HG03196 (cell line): ENCODE measurements around the gene SH3PXD2A.
"Not testable (repeated sequence)": the region's sequence is repeated elsewhere in the genome, so short reads cannot be mapped to it uniquely, and the experiment has no call there.

Source experiments
- ATAC-seq: cut with Tn5 transposase; IDR thresholded peaks from one replicate; pipeline ENCODE4 v1.9.1; 2021; ENCODE audit not compliant: unreplicated experiment

Gene SH3PXD2A

GRCh38 chr10:103752680-103753248, 102.6 kb downstream of the SH3PXD2A start:
- no peak for ATAC-seq

DNA sequence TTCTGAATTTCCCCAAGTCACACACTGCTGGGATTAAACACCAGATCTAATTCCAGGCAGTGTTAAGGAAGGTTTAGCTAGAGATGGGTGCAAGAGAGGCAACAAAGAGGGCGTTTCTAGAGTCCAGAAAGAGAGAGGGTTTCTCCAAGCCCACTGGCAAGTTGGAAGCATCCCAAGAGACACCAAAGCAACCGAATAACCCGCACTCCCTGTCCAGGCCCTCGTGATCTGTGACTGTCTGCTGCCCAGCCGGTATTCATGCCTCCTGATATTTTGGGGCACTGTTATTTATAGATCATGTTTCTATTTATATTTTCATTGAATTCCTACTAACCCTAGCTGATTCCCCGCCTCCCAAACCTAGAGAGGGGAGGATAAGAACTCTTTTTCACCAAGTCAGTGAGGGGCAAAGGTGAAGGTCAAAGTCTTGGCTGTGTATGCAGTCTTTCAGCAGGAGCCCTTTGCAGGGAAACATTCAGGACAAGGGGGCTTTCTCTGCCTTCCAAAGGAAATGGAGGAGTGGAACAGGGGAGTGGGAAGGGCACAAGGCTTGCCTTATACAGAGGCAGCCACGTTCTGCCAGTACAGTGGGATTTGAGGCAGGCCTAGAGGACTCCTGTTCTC, 103.6 kb downstream of the SH3PXD2A start:
- ATAC-seq, result no peak

DNA sequence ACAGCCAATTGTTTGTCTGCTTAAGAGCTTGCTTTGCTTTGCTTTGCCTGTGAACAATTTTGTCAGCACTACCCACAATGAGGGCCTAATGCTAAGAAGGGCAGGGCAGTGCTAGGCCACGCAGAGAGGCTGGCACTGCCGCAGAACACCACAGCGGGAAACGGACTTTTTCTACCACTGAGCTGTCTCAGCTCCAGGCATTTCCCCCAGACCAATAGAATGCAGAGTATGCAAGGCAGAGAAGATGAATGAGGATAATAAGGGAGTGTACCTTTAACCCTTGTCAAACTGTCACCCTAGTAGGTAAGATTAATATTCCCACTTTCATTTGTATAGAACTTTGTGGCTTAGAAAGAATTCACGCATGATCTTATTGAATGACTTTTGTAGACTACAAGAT, 104.5 kb downstream of the SH3PXD2A start:
- ATAC-seq, result no peak

GRCh38 chr10:103749779-103750178, 105.6 kb downstream of the SH3PXD2A start:
- ATAC-seq, result no peak

GRCh38 chr10:103748020-103748419, 107.4 kb downstream of the SH3PXD2A start:
- no peak for ATAC-seq

DNA sequence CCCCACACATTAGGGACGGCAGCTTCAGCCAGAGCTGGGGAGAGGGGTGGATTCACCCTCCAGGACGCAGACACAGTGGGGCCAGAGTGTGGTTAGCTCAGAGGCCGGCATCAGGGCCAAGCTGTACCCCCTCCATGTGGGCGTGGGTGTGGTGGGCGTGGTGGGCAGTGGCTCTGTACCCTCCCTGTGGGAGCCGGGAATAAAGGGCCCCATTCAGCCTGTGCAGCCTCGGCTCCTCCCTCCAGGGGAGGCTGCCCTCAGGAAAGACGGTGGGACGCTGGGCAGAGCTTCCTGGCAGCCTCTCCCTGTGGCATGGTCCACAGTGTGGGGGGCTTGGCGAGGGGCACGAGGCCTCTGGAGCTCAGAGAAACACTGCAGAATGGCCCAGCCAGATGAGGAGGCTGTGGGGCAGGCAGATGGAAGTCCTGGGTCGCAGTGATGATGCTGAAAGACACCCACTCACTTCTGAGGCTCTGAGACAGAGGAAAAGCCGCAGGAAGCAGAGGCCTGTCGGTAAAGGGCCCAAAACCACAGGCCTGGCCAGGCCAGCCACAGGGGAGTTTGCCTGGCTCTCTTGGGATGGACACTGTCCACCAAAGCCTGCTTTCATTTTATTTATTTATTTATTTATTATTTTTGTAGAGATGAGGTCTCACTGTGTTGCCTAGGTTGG, 108.0 kb downstream of the SH3PXD2A start:
- ATAC-seq, result no peak

- no peak for ATAC-seq
Measured at GRCh38 chr10:103746598-103746997, 108.8 kb downstream of the SH3PXD2A start.

DNA sequence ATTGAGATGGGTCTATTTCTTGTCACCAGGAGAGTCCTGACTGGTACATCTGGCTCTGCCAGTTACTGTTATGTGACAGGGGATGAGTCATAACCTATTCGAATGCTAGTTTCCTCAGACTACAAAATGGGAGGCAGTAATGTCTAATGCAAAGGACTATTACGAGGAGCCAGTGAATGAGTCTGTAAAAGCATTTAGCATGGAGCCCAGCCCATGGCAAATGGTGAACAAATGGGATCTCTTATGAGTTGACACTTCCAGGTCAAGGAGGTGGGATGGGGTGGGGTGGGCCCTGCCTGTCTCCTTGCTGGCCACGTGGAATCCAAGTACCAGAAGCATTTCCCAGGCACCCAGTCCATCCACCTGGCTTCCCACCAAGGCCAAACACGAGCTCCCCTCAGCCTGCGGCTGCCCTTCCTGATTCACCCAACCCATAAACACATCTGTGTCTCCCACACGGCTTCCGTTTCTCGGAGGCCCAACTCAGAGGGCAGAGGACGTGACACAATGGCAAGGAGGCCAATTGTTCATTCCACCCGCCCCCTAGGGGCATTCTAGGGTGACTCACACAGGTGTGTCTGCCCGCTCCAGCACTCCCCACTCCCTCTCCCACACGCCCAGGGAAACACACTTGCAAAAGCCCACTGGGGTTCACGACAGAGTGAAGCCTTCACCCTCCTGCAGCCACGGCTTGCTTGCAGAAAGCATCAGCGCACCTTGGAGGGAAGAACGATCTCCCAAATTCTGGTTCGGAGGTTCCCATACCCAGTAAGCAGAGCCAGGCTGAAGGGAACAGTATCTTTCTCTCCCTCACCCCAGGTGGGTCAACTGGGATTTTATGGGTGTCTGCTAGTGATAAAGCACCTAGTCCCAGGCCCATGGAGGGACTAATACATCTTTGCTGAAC, 109.8 kb downstream of the SH3PXD2A start:
- ATAC-seq, result no peak

DNA sequence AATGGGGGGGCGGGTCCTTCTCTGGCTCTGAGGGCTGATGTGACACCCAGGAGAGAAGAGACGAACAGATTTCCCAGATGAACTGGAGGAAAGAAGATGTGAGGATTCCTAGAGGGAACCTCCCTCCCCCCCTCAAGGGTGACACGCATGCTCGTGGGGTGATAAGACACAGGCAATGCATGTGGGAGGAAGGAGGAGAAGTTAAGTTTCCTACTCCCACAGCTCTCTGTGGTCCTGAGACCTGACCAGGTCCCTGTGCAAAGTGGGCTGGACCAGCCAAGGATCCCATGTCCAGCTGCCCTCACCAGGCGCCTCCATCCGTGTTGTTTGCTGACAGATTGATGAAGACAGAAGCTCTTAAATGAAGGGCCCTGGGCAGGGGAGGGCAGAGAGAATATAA, 112.6 kb downstream of the SH3PXD2A start:
- no peak for ATAC-seq

- no peak for ATAC-seq
Measured at GRCh38 chr10:103740611-103741010, 114.8 kb downstream of the SH3PXD2A start.

- no peak for ATAC-seq
Measured at GRCh38 chr10:103739039-103739764, 116.2 kb downstream of the SH3PXD2A start.

DNA sequence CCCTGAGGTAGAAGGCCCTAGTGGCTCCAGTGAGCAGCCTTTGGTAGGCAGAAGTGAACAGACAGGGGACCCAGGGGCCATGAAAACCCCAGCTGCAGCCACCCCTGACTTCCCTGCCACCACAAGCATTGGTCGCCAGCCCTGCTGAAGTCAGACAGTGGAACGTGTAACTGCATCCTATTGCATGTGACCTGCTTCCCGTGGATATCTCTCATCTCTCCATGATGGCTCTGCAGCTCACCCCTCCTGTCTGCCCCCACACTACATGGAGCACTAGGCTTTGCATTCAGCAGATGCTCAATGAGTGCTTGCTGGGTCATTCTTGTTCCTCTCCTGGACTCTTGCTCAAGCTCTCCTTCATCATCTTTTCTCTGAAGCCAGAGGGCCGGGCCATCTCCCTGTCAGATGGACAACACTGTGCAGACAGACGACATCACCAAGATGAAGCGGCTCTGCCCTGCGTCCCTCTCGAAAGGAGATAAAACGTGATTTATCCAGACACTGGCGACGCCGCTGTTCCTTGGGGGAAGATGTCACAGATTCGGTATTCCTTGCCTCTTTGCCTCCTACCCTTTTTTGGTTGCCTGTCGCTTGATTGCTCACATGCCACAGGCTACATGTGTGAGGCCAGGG, 117.5 kb downstream of the SH3PXD2A start:
- ATAC-seq, result no peak

DNA sequence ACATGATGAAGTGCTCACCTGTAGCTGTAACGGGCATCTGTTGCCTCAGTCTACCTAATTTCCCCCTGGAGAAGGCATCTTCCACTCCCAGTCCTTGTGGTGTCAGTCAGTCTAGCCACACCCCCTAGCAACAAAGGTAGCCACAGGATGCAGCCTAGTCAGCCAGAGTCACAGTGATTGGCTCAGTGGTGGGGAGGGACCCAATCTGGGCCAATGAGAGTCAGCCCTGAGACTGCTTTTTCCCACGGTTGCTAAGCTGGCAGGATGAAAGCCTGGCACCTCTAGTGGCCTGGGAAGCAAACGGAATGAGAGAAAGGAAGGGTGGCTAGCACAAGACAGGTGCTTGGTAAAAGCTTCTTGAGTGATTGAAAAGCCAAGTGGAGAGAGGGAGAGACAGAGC, 118.6 kb downstream of the SH3PXD2A start:
- no peak for ATAC-seq

DNA sequence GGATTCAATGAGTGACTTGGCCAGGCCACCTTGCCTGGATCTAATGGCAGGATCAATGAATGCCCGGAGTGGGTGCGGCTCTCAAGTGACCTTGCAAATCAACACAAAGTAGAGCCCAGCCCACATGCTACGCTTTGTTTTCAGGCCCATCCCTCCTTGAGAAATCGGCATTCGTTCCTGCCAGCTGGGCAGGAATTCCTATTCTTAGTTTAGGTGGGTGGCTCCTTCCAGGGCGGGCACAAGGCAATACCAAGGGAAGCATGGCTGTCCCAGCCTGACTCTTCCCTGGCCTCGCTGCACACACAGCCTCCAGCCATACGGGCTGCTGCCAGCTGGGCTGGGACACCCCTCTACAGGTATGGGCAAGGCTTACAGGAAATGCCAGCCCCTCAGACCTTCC, 119.3 kb downstream of the SH3PXD2A start:
- ATAC-seq, result no peak

- ATAC-seq, result no peak
Measured at GRCh38 chr10:103734731-103735130, 120.6 kb downstream of the SH3PXD2A start.

- ATAC-seq, result no peak
Measured at GRCh38 chr10:103733045-103733419, 122.3 kb downstream of the SH3PXD2A start.

DNA sequence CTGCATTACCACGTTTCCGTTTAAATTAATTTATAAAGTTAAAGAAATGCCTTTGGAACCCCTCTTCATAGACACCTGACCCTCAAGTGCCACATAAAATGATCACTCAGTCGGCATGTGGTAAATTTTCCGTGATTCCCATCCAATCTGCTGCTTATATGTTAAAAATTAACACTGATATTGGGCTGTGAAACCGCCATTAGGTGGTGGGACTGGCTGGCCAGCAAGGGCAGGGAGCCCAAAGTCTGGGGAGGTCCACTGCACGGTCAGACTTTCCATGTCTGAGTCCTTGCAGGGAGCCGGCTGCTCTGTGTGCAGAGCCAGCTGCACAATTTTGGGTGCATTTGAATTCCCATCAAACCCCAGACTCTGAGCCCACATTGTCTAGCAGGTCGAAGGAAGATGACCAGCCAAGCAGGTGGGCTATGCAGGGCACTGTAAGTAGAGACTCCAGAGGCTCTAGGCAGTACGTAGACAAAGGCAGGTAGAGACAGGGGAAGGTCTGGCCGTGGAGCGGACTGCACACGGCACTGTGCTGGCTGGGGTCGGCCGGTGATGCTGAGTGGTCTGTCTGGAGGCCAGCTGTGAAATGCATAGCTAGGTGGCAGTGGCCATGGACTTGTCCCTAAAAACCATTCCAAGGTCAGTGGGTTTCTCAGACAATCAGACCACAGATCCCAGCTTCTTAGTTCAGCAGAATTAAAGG, 122.9 kb downstream of the SH3PXD2A start:
- ATAC-seq, result no peak

DNA sequence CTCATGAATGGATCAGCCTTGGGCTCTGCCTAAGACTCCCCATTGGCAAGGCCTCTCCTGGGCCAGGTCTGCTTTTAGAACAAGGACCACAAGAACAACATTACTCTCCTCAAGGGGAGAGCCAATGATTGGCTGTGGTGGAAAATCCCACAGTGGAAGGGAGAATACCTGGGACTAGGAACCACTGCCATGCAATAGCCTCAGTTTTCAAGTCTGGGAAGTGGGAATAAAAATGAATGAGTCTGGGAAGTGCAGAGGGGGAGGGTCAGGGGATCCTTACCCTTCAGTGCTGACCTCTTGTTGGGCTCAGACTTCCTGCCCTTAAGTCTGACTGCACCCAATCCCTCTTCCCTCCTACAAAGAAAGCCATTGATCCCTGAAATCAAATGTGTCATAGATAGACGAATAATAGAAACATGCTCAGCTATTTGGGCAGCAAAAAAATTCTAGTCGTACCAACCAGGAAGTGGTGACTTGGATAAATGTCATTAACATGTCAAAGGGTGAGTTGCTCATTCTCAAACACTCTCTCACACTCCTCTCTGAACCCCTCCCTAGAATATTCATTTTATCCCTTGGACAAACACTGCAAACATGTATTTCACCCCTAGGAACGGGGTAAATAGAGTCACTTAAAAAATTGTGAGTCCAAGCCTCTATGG, 123.6 kb downstream of the SH3PXD2A start:
- no peak for ATAC-seq

GRCh38 chr10:103731026-103731425, 124.3 kb downstream of the SH3PXD2A start:
- not testable (repeated sequence) for ATAC-seq
